Measurements from ENCODE around the gene PHTF2.

GRCh38 chr7:77991656-77992055 is 193.1 kb downstream of the PHTF2 start:
- no peak for TF ChIP-seq CTCF (IDR thresholded peaks at IDR 0.05)
- no peak for TF ChIP-seq POLR2A (IDR thresholded peaks at IDR 0.05)

Measured in testis (tissue), 2 donors.